Mesenteric fat pad (tissue), 1 donor: ENCODE data around the gene FAM43A. TPM values are rescaled to one million over a fixed set of nuclear protein-coding genes. Genes with fewer than 3 reads are reported as not detected.

Source experiments
- DNase-seq: peaks from one replicate; pipeline ENCODE4 v3.0.0-alpha.2; 2020; ENCODE audit warnings: low spot score
- total RNA-seq: library from RNA; stranded (reverse); fragmentation: NEBNext Ultra II Directional; extraction: Animal tissue kit (Norgen Biotek cat#: 25700); gene quantifications from one replicate; pipeline ENCODE4 v1.2.1, GENCODE V29; 2021
- donor health status: DM: yes; HTN: yes; CAD: no.

The FAM43A gene
- total RNA-seq, 1 donor from 2014 or later: 22.3 TPM

DNA sequence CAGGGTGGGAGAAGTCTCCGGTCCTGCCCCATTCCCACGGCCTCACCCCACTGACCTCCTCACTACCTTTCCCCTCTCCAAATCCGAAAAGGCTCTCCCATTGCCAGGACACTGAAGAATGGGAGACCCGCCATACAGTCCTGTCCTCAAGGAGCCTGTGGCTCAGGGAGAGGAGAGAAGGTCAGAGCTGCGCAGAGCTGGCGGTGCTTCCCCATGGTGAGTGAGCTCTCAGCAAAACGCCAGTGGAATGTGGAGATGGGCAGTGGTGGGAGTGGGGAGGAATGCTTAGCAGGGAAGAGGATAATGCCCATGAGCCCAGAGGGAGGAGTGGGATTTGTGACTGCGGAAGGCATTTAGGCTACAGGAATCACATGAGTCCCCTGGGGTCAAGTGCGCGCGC, 20.1 kb downstream of the FAM43A start:
- no peak for DNase-seq

DNA sequence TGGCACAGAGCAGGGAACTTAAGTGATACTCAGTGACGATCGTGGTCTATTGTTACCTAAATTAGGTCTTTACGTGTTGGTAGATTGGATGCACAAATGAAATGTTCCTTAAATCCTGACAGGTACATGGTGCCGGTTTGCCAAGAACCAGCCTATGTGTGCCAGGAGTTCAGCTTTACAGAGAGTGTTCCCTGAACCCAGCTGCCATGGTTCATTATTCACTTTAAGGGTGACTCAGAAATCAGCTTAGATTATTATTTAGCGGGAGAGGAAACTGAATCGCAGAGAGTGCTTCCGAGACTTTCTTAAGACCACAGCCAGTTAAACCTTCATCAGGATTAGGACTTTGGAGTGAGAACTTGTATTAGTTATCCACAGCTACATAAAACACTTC, 21.5 kb downstream of the FAM43A start:
- DNase-seq: no peak

DNA sequence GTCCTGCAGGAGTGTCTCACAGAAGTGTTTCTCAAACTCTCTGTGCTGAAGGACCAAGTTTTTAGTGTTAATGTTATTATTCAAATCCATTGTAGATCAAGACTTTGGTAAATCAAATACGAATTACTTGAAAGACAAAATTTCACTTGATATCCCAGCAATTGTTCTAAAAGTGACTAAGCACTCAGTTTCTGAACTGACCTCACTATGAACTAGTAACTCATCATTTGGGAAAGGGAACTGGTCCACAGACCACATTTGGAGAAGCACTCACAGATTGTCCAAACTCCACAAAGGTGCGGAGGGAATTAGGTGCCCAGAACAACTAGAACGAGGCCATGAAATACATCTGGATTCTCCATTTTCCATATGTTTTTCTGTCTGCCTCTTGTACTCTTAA, 25.6 kb downstream of the FAM43A start:
- DNase-seq: no peak

DNA sequence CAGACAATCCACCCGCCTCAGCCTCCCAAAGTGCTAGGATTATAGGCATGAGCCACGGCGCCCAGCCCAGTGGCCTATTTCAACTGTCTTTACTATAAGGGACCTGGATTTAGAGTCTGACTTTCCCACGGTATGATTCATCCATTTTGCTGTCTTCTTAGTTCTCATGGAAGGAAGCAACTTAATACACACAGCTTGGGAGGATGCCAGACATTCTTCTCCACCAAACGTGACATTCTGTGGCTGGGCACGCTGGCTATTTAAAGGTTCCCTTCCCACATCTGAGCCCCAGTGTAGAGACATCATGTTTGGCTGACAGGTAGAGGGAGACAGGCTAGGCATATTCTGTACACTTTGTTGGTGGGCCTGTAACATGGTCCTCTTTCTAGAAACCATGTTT, 26.2 kb downstream of the FAM43A start:
- no peak for DNase-seq

DNA sequence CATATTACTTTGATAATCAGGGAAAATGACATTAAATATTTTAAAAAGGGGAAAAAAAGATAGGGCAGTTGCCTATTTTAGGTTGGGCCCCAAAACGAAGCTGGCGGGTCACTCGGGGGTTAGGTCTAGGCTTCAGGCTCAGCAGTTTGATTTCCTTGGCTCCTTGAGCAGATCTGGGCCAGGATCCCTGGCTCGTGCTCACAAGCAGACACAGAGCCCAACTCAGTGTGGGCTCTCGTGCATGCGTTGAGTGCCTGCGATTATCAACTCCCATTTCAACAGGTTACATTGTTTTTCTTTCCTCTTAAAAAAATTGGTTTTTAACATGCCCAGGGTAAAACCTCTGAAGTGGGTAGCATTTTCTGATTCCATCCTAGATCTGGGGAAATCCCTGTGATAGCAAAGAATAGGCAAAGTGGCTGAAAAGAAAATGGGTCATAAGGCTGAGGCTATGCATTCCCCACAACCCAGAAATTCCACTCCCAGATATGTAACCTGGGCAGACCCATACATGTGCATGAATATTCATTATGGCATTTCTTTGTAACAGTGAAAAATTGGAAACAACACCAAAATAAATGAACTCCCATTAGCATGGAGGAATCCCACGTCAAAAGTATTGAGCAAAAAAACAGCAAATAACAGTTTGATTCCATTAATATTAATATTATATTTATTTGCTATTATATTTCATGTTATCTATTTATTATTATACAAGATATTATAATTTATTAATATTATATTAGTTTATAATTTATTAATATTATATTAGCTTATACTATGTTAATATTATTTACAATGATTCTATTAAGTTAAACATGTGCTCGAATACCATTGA, 27.8 kb downstream of the FAM43A start:
- DNase-seq: no peak

DNA sequence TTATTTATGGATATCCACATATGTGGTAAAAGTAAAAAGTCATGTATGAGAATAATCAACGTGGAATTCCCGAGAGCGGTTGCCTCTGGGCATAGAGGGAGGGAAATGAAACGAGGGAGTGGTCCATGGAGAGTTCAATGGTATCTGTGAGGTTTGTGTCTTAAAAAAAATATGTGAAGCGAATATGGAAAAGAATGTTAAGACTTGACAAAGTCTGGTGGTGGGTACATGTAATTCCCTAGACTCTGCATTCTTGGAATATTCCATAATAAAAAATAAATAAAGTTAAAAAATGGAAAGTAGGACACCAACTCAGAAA, 28.4 kb downstream of the FAM43A start:
- no peak for DNase-seq

DNA sequence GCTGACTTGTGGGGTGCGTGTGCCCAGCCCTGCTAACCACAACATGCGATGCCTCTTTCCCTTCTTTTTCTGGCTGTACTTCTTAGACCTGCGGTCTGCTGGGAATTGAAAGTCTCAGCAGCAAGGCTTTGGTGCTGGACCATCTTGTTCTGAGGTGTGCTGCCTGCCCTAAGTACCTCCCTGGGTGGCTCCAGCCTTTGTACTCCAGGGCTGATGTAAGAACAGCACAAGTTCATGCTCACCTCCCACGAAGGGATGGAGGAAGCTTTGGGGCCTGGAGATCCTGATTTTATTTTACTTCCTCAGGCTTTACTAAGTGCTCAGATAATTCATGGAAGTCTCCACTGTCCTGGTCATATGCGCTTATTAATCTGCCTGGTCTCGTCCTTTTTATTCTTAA, 28.9 kb downstream of the FAM43A start:
- DNase-seq: no peak

DNA sequence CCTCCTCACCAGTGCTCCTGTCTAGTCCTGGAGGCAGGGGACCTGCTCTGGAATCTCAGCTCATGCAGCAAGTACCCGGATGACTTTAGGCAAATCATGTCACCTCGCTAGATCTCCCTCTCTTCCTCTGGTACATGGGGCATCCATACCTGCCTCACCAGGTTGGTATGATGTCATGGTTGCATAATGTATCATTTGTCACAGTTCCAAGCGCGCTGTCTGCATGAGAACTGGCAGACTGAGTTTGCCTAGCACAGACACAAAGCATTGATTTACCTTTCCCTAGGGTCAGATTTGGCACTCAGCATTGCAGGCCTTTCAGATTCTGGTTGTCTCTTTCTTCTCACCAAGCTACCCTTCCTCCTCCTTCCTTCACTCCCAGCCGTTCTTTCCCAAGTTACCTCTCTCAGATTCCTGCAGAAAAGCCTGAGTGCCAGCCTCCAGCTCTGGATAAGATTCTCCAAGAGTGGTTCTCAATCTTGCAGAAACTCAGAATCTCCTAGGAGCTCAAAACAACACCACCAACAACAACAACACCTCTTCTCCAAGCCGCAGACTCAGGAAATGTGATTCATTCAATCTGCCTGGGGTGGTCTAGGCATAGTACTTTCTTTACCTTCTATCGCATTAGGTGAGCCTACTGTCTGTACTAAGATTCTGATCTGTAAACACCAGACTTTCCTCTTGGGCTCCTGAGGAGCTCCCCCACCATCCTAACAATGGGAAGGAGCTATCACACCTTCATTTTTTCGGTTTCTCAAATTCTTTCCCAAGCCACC, 29.5 kb downstream of the FAM43A start:
- no peak for DNase-seq

DNA sequence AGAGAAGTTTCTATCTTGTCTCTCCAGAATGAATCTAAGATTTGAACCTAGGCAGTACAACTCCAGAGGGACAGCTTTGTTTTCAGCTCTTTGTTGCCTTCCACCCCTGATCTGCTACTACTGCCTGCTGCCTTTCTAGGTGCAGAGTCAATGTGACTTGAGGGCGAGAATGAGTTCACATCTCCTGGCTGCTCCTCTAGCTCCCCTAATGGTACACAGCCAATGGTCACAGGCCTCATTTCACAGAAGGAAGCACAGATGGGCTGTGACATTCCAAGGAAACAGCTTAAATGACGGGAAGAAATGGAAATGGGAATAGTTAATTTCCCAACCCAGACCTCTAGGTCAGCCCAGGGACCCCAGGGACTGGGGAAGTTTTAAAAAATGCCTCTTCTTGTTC, 32.4 kb downstream of the FAM43A start:
- DNase-seq: no peak

DNA sequence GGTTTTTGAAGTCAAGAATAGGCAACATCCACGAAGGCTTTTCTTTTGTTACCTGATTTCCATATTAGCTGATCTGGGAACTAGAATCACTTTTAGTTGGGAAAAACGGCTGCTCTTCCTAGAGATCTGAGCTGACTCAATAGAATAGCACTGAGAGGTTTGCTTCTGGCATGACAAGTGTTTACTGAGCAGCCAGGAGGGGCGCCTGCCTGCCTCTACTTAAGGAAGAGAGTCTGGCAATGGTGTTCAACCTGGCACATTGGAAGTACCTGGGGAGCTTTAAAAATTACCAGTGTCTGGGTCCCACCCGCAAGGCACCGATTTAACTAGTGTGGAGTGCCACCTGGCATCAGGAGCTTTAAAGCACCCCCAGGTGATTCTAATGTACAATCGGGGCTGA, 34.4 kb downstream of the FAM43A start:
- DNase-seq: no peak

DNA sequence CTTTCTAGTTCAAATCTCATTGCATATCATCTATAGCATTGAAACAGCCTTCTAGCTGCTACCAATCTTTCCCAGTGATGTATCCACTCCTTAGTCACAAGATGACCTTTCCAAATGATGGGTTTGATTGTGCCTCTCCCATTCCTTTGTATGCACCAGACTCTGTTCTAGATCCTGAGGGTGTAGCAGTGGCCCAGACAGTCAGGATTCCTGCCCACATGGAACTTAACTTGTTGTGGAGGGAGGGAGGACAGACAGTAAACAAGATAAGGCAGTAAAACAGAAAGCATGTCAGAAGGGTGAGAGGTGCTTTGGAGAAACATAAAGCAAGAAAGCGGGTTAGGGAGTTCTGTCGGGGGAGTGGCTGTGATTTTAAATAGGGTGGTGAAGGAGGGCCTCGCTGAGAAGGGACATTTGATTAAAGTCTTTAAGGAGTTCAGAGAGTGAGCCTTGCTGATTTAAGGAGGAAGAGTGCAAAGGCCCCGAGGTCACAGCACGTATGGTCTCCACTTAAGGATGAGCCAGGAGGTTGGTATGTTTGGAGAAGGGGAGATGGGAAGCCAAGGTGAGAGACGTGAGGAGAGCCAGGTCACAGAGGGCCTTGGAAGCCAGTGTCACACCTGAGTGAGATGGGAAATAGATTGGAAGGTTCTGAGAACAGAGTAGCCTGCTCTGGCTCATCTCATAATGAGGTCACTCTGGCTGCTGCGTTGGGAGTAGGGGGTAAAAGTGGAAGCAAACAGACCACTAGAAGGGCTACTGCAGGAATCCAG, 38.3 kb downstream of the FAM43A start:
- DNase-seq: no peak

DNA sequence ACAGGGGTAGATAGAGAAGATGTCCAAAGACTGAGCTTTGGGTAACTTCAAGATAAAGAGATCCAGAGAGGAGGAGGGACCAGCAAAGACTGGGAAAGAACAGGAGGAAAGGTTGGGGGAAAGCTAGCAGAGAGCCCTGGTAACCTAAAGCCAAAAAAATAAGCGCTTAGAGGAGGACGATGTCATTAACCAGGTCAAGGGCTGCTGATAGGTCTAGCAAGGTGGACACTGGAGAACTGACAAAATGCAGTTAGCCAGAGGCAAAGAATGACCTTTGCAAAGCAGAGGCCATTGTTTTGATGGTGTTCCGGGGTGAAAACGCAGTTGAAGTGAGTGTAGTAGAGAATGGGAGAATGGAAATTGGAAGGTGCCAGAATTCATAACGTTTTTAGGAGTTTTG, 39.7 kb downstream of the FAM43A start:
- no peak for DNase-seq

DNA sequence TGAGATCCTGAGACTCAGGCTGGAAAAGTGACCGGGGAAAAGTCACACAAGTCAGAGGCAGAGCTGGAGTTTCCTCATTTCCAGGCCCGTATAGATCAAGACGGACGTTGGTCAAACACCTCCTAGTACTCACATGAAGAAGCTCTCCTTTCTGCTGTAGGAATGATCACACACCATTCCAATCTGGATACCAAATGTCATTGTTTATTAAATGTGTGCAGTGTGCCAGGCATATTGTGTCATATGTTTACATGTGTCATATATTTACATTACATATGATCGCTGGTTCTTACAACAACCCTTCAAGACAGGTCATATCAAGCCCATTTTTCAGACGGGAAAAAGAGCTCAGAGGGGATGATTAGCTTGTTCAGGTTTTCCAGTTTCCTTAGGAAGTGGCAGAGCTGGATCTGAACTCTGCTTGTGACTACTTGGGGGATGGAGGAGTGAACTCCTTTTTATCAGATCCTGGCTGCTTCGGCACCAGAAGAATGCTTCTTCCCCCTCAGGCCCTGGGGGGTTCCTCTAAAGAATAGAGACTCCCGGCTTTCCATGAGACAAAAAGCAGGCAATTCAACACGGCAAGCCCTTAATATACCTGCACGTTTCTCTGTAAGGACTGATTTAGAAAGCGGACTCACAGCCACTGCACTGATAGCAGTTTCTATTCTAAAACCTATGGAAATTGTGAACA, 41.9 kb downstream of the FAM43A start:
- DNase-seq: no peak

DNA sequence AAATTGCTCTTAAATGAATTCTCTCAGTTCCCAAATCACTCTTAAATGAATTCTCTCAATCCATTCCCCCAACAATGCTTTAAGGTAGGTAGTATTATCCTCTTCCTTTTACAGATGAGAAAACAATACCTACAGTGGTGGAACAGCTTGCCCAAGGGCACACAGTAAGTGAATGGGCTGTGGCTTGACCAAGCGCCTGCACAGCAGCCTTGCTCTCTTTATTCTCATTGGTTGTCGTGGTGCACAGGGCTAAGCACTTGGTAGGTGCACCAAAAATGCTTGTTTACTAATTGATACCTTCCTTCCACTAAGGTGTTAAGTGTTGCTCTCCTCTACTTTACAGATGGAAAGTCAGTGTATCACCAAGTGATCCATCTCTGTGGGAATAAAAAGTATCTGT, 43.3 kb downstream of the FAM43A start:
- DNase-seq: no peak

DNA sequence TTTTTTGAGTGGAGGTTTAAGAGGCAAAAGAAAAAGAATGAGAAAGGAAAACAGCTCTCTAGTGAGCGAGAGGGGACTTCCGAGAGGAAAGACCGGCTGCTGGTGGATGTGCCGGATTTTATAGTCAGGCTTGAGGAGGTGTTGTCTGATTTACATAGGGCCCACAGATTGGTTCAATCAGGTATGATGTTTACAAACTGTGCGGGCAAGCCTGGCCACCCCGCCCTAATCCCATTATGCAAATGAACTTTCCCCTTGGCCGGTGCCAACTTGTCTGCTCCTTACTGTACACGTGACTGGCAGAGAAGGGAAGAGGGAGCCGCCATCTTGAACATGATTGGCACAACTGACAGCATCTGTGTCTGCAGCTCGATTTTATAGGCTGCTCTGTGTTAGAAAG, 44.7 kb downstream of the FAM43A start:
- DNase-seq: no peak

DNA sequence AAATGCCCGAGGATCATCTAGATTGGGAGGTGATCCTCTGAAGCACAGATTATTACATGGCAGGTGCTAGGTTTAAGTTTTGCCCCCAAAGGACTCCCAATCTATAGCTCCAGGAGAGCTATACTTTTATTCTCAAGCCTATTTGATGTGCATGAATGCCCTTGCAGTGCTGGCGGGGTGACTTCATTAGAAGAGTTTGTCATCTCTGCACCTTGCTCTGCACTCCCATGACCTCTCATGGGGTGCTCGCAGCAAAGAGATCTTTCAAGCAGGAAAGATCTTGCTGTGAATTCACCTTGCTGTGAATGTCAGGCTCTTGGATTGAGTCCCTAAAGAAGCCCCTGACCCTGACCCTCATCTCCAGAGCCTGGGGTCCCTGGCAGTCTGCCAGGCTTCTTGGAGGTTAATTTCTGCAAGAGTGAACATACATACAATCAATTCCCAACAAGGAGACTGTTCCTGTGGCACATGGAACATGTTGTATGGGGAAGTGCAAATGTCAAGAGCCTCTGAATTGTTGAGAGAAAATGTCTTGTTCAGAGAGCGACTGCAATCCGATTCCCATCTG, 45.9 kb downstream of the FAM43A start:
- DNase-seq: no peak

DNA sequence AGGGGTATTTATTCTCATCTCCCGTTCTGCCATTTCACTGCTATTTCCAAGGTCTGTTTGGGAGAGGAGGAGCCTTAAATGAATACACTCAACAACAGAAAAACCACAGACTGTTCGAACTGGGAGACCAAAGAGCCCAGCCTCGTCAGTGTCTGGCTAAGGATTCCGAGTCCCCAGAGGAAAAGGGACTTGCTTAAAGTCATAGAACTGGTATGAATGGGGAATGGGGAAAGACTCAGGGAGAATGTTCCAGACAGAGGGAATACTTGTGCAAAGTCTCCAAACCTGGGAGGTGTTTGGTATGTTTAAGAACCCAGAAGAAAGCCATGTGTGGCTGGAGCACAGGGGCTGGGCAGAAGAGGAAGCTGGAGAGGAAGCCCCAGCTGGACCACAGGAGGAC, 46.9 kb downstream of the FAM43A start:
- no peak for DNase-seq

DNA sequence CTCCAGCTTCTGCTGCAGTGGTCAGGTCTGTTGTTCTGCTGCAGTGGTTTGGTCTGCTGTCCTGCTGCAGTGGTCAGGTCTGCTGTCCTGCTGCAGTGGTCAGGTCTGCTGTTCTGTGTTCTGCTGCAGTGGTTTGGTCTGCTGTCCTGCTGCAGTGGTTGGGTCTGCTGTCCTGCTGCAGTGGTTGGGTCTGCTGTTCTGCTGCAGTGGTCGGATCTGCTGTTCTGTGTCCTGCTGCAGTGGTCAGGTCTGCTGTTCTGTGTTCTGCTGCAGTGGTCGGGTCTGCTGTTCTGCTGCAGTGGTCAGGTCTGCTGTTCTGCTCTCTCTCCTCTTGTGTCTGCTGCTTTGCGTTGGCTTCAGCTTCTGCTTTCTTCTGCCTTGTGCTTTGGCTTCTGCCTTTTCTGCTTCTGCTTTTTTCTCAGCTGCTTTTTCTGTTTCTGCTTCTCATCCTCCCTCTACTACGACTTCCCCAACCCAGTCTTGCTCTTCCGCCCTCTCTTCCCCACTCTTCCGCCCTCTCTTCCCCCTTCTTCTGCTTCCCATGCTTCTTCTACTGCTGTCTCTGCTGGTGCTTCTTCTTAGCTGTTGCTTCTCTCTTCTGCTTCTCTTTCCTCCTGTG, 50.7 kb downstream of the FAM43A start:
- DNase-seq: no peak

DNA sequence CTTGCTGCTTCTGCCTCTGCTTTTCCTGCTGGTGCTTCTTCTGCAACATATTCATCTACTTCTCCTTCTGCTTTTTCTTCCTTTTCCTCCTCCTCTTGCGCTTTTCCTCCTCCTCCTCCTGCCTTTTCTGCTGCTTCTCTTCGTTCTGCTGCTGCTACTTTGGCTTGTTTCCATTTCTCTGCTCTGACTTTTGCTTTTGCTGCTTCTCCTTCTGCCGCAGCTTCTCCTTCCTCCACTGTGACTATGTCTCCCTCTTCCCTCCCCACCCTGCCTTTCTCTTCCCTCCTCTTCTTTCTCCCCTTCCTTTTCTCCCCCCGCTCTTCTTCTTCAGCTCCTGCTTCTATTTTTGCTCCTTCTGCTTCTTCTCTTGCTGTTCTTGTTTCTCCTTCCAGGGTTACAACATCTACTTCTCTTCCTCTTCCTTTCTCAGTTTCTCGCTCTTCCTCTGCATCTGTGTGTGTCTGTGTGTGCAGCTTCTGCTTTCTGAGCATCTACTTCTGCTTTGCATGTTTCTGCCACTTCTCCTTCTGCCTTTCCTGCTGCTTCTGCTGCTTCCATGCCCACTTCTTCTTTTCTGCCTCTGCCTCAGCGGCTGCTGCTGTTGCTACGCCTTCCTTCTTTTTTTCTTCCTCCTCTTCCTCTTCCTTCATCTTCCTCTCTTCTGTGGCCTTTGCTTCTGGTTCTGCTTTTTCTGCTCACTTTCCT, 51.4 kb downstream of the FAM43A start:
- no peak for DNase-seq
